HG03139 (cell line): ENCODE results near the gene BDKRB1.

Experiments
- ATAC-seq: cut with Tn5 transposase; IDR thresholded peaks from one replicate; pipeline ENCODE4 v1.9.1; 2021; ENCODE audit not compliant: unreplicated experiment

BDKRB1 gene

GRCh38 chr14:96261053-96261452 lies 5.0 kb downstream of the BDKRB1 start:
- no peak for ATAC-seq

GRCh38 chr14:96261772-96262655 lies 6.0 kb downstream of the BDKRB1 start:
- ATAC-seq, result no peak

- no peak for ATAC-seq
Observed at GRCh38 chr14:96263347-96264199, 7.6 kb downstream of the BDKRB1 start.

DNA sequence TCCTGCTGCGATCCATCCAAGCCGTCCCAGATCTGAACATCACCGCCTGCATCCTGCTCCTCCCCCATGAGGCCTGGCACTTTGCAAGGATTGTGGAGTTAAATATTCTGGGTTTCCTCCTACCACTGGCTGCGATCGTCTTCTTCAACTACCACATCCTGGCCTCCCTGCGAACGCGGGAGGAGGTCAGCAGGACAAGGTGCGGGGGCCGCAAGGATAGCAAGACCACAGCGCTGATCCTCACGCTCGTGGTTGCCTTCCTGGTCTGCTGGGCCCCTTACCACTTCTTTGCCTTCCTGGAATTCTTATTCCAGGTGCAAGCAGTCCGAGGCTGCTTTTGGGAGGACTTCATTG lies 8.2 kb downstream of the BDKRB1 start:
- ATAC-seq, result no peak

DNA sequence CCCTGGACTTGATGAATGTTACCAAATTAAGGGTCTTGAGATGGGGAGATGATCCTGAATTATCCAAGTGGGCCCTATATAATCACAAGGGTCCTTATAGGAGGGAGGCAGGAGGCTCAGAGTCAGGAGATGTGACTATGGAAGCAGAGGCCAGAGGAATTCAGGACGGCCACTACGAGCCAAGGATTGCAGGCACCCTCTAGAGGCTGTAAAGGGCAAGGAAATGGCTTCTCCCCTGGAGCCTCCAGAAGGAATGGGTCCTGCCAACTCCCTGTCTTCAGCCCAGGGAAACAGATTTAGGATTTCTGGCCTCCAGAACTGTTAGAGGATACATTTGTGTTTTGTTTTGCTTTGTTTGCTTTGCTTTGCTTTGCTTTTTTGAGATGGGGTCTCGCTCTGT lies 8.8 kb downstream of the BDKRB1 start:
- ATAC-seq, result no peak

DNA sequence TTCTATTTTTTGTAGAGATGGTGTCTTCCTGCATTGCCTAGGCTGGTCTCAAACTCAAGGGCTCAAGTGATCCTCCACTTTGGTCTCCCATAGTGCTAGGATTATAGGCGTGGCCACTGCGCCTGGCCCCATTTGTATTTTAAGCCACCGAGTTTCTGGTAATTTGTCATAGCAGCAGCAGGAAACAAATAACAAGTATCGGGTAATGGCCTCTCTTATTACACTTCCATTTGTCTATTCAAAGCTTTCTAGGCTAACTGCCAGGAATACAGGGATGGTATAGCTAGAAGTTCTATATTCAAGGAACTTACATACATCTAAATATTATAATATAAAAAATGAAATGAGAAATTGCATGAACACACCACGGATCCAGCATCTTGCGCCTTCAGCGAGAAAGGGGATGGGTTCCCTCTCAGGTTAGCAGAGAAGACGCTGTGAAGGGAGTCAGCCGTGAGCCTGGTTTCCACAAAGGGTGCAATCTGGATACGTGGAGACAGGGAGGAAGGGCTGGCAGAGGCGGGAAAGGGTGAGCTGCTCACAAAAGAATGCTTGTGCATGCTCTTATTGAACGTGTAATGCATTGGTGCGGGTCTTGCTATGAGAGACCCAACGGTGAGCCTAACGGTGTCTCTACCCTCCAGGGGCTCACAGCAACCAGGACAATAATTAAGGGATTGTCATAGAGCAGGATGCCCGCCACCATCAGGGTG lies 9.5 kb downstream of the BDKRB1 start:
- ATAC-seq, result no peak

- no peak for ATAC-seq
Observed at GRCh38 chr14:96267336-96267735, 11.3 kb downstream of the BDKRB1 start.

GRCh38 chr14:96267916-96268315 lies 11.9 kb downstream of the BDKRB1 start:
- ATAC-seq, result no peak

GRCh38 chr14:96268431-96269358 lies 12.7 kb downstream of the BDKRB1 start:
- no peak for ATAC-seq

DNA sequence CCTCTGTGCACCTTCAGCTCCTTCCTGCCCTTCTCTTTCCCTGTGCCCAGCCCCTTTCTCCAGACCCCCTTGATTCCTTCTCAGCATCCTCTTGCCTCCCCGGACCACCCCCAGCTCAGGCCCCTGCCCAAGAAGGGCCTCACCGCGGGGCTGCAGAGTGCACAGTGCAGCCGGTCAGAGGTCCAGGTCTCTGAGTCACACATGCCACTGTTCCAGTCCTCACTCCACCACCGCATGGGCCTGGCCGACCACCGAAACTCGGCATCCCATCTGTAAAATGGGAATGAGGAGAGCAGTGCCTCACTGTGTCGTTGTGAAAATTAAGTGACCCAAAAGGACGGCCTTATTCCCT lies 13.3 kb downstream of the BDKRB1 start:
- ATAC-seq, result no peak

- no peak for ATAC-seq
Observed at GRCh38 chr14:96270565-96271420, 14.8 kb downstream of the BDKRB1 start.

DNA sequence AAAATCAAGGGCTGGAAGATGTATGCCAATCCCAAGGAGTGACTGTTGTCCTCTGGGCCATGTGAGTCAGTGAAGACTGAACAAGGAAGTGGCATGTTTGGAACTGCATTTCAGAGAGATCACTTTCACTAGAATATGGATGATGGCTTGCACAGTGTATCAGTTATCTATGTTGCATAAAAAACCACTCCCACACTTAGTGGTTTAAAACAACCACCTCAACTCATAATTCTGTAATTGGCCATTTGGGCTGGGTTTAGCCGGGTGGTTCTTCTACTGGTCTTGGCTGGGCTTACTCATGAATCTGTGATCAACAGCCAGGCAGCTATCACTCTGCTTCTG lies 15.4 kb downstream of the BDKRB1 start:
- ATAC-seq, result no peak

- no peak for ATAC-seq
Observed at GRCh38 chr14:96272777-96273473, 16.9 kb downstream of the BDKRB1 start.

- no peak for ATAC-seq
Observed at GRCh38 chr14:96273629-96274028, 17.6 kb downstream of the BDKRB1 start.

DNA sequence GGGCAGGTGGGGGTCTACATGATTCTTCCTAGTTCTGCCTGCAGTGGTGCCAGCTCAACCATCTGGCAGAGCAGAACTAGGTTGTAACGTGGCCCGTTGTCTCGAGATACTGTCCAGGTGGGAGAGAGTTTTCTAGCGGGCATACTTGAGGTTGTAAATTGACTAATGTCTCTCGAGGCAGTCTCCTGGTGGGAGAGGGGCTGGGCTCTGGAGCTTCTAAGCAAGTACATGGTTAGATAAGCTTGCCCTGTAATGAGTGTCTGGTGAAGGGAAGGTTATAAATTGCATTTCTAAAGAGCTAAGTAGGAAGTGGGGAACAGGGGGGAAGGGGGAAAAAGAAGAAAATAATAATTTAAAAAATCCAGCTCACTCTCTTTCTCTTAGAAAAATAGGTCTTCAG lies 18.1 kb downstream of the BDKRB1 start:
- ATAC-seq, result no peak

GRCh38 chr14:96274543-96274942 lies 18.5 kb downstream of the BDKRB1 start:
- no peak for ATAC-seq

DNA sequence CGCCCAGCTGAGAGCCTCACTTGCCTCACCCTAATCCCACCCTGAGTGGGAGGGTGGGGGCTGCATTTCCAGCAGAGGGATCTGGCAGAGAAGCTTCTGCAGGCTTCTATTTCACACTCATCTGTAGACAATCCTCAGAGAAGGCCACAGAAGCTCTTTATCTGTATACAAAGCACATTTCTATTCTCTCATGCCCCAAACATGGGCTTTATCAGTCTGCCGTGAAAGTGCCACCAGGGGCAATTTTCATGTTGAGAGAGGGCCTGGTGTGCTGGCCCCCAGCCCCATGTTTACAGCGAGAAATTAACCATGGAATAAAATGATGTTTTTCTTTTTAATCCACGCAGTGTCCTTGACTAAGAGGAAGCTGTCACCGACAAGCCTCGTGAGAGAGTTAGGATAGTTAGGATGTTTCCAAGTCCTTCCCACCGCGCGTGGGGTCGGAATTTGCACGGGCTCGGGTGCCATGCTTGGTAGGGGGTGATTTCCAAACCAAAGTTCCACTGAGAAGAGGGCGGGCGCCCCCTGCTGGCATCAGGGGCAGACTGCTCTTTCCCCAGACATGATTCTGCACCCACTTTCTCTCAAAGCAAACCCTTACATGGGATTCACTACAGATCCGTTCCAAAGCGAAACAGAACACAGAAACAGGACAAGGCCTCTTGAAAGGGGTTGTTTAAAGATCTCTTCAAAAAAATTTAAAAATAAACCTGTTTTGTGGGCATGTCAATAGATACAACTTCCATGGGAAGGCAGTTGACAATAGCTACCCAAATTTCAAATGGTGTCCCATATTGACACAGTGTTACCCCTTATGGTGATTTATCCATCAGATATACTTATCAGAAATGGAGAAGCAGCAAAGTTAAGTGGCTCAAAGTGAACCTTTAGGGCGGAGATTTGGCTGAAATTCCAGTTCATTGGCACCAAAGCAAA lies 19.4 kb downstream of the BDKRB1 start:
- ATAC-seq, result no peak

- ATAC-seq, result no peak
Observed at GRCh38 chr14:96277890-96278289, 21.9 kb downstream of the BDKRB1 start.
